Measurements from ENCODE around the gene SGCE.
"Not testable (repeated sequence)": the region's sequence is repeated elsewhere in the genome, so short reads cannot be mapped to it uniquely, and the experiment has no call there.

Gene SGCE, protein sequence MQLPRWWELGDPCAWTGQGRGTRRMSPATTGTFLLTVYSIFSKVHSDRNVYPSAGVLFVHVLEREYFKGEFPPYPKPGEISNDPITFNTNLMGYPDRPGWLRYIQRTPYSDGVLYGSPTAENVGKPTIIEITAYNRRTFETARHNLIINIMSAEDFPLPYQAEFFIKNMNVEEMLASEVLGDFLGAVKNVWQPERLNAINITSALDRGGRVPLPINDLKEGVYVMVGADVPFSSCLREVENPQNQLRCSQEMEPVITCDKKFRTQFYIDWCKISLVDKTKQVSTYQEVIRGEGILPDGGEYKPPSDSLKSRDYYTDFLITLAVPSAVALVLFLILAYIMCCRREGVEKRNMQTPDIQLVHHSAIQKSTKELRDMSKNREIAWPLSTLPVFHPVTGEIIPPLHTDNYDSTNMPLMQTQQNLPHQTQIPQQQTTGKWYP

DNA sequence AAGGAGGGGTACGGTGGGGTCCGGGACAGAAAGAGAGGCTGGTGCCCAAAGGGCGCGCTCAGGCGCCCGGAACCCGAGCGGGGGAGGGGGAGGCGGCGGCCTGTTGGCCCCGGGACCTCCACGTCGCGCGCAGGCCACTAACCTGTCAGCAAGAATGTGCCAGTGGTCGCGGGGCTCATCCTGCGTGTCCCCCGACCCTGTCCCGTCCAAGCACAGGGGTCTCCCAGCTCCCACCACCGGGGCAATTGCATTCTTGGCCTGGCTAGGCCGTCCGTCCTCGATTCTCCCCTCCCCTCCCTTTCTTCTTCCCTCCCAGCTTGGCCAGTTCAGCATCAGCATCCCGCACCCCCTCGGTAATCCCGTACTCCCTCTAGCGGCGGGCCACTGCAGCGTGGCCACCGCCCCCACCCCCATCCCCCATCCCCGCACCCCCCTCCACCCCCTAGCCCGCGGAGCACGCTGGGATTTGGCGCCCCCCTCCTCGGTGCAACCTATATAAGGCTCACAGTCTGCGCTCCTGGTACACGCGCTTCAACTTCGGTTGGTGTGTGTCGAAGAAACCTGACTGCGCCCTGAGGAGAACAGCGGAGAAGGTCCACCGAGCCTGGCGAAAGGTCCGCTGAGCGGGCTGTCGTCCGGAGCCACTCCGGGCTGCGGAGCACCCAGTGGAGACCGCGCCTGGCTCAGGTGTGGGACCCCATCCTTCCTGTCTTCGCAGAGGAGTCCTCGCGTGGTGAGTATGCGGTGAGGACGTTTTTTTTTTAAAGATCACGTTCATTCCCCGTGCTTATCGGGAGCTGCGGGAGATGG is at the start of gene SGCE:
Gene SGCE (minus strand): TSS at position 286 of the 810 bp plus-strand sequence. CDS start 35 bp downstream, at position 251.
- peak; percentile 48 for DNase-seq

DNA sequence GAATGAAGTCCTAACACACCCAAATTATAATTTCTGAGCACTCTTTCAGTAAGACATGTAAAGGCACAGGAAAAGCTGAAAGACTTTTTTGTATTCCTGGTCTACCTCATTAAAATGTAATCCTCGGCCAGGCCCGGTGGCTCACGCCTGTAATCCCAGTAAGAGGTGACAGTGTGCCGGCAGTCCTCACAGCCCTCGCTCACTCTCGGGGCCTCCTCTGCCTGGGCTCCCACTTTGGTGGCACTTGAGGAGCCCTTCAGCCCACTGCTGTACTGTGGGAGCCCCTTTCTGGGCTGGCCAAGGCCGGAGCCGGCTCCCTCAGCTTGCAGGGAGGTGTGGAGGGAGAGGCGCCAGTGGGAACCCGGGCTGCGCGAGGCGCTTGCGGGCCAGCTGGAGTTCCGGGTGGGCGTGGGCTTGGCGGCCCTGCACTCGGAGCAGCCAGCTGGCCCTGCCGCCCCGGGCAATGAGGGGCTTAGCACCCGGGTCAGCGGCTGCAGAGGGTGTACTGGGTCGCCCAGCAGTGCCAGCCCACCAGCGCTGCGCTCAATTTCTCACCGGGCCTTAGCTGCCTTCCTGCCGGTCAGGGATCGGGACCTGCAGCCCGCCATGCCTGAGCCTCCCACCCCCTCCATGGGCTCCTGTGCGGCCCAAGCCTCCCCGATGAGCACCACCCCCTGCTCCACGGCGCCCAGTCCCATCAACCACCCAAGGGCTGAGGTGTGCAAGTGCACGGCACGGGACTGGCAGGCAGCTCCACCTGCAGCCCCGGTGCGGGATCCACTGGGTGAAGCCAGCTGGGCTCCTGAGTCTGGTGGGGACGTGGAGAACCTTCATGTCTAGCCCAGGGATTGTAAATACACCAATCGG is 49.5 kb upstream of the SGCE start:
- not testable (repeated sequence) for DNase-seq

DNA sequence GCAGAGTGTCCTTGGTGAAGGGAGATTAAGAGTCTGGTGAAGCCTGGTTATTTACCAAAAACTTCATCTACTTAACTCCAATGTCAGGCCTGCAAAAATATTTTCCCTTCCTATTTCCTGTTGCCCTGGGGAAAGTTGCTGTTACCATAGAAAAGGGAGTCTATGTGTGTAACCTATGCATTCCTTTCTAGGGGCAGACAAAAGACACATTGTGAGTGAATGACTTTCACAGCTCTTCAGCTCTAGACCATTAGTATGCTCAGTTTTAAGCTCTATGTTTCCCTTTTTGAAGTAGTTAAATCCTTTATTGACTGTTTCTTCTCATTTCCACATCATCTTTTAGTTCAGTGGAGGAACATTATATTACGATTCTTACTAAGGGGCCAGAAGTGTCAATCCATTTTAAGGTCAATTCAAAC is 45.6 kb upstream of the SGCE start:
- DNase-seq, result no peak

DNA sequence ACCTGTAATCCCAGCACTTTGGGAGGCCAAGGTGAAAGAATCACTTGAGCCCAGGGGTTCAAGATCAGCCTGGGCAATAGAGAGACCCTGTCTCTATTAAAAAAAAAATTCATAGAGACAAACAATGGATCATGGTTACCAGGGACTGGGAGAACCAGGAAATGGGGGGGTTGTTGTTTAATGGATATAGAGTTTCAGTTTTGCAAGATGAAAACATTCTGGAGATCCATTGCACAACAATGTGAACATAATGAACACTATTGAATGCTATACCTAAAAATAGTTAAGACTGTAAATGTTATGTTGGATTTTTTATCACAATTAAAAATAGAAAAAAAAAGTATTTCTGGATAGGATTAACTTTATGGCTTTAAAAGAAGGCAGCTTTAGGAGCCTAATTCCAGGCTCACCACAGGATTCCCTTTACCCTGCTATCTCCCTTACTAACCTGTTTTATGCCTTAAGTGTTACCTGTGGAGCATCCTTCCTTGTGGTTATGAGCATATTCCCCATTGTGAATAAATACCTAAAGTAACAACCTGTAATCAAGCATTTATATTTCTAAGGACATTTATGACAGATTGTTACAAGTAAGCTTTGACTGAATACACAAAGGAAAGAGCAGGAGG is 45.1 kb upstream of the SGCE start:
- no peak for DNase-seq

DNA sequence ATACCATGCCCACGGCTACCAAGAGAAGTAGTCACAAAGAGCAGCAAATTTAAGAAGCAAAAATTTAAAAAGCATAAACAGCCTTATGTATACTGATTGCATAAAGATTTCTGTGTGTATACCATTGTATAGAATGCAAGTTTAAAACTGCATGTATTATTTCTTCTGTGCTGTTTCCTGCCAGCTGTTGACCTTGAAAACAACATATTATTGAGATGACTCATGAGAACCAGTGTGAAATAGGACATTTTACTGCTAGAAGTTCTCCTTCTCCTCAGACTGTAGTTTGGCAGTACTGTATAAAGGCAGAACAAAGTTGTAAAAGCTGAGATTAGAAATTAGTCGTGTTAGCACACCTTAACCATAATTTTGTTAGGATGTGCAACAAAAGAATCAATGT is 42.3 kb upstream of the SGCE start:
- no peak for DNase-seq

DNA sequence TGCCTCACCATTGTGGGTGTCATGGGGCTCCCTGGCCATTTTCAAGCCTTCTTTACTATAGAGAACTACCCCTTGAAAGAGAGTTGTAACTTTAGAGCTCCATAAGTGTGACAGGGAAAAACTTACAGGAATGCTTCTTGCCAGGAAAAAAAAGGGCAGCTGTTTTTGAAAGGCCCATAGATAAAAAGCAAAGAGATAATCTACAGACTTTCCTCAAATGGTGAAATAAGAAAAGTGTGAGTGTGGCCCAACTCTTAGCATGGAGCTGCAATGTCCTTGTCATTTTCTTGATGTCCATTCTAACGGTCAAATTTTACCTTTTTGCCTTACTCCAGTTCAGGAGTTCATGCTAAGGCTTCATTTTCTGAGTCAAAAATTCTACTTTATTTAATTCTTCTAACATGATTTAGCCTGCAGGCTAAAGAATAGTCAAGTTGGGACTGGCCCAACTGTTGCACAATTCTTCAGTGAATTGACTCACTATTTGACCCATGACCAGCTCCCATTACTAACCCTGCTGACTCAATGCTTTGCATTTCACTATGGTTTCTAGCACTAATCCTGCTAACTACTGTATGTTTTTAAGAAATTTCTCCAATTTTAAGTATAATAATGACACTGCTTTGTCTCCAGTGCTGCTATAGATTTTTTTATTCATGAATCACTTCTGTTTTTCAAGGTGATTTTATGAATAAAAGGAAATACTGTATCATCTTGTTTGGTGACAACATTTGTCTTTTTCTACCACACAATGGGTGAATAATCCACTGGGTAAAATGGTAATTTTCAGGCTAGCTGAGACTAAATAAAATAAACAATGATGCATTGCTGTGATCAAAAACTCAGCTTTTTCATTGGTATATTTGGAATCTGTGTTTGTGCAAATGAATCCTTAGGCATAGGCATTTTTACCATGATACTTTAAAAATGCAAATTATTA is 41.4 kb upstream of the SGCE start:
- no peak for DNase-seq

DNA sequence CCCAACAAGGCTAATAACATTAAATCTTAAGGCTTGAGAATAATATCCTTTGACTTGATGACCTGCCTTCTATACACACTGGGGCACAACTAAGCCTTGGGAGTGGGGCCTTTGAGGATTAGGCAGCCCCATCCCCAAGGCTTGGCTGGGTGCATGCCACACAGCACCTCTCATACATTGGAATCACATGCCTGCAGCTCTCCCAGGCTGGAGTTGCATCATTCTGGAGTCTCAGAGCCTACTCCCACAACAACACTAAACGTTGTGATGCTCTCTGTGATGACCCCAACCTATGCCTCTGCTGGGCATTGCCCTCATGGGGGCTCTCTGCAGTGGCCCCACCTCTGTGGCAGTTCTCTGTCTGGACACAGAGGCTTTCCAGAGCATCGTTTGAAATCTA is 31.9 kb upstream of the SGCE start:
- DNase-seq, result no peak

DNA sequence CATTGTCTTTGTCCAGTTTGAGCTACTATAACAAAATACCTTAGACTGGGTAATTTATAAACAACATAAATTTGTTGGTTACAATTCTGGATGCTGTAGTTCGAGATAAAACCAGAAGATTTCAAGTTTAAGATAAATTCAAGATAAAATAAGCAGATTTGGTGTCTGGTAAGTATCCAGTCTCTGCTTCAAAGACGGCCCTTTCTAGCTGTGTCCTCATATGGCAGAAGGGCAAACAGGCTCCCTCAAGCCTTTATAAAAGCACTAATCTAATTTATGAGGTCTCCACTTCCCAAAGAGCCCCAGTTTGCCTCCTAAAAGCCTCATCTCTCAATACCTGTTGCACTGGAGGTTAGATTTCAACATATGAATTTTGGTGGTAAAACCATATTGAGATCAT is 31.1 kb upstream of the SGCE start:
- DNase-seq, result no peak

DNA sequence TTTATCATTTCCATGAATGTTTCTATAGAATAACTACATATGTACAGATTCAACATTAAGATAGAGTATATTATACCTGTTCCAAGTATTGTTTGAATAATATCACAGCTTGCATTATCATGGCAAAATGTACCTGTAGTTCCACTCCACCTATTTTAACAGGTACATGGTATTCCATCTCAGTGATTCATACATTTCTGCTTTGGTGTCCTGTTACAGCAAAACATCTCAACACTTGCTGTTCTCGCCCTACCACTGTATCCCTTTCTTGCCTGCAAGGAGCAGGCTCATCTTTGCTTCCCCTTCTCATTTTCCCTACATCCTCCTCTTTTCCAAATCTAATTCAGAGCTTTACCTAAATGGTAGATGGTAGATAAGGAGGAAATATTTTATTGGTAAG is 27.1 kb upstream of the SGCE start:
- no peak for DNase-seq

DNA sequence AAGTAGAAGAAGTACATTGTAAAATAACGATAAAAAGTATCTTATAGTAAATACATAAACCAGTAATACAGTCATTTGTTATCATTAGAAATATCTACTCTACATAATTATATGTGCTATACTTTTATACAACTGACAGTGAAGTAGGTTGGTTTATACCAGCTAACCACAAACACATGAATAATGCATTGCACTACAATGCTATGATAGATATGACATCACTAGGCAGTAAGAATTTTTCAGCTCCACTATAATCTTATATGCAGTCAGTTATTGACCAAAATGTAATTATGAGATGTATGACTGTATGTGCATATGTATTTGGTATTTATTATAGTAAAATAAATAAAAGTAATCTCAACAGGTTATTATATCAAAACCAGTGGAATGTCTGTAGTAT is 23.4 kb upstream of the SGCE start:
- DNase-seq, result no peak

DNA sequence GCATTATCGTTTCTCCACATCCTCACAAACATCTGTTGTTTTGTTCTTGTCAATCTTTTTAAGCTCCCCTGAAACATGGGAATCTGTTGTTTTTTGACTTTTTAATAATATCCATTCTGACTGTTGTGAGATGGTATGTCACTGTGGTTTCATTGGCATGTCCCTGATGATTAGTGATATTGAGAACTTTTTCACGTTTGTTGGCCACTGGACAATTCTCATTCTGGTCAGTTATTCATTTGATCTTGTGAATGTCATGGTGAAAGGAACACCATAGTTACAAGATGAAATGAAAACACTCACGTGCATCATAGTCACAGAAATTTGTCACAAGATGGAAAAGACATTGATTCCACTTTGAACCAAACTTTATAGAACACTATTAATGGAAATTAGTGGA is 20.5 kb upstream of the SGCE start:
- no peak for DNase-seq

DNA sequence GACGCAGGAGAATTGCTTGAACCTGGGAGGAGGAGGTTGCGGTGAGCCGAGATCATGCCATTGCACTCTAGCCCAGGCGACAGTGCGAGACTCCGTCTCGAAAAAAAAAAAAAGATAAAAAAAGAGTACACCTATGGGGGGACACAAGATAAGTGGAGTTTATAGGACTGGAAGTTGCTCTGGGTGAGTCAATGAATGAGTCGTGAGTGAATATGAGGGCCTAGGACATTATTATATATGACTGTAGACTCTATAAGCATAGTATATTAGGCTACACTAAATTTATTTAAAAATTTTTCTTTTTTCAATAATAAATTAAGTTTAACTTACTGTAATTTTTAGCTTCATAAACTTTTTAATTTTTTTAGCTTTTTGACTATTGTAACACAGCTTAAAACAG is 19.4 kb upstream of the SGCE start:
- DNase-seq, result no peak

DNA sequence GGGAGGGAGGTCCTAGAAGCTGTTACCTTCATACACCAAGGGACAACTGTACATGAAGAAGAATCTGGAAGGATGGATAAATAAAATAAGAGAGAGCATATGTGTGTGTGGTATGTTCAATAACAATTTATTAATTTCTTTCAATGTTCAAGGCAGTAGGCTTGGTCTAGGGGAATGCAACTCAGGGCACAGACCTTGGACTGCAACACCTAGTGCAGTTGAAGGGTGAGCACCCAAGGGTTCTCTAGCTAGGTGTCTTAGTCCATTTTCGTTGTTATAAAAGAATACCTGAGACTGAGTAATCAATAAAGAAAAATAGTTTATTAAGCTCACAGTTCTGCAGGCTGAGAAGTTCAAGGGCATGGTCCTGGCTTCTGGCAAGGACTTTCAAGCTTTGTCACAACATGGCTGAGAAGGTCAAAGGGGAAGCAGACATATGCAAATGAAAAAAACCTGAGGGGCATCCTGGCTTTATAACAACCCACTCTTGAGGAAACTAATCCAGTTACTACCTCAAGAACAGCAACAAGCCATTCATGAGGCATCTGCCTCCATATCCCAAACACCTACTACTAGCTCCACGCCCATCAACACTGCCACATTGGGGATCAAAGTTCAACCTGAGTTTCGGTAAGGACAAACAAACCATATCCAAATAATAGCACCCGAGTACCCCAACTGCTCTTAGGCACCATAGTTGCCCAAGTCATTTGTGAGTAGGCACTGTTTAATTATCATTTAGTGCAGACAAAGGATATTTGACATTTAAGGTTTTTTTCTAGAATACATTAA is 15.7 kb upstream of the SGCE start:
- no peak for DNase-seq

DNA sequence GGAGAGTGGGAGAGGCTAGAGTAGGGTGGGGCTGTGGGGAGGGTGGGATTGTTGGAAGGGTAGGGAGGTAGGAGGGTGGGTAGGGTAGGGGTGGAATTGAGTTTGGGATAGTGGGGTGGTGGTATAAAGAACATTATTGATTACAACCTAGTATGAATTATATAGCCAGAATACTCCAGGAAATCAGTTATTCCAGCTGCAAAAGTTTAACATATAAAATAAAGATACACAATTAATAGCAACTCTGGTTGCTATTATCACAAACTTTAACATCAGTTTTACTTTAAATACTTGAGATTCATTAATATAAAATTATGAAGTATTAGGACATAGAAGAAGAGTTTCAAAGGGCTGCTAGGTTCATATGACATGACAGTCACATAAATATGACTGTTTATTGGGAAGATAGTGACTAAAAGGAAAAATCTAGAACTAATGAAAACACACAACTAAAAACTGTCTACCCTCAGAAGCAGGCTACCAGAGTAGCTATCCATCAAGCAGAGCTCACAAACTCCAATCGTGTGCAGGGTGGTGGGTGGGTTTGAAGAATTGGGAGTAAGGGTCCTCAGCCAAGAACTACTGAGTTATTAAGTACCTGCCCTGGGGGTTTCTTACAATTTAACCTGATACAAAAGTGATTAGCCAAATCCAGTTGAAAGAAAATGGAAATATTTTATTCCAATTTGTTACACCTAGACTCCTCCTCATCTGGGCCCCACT is 14.0 kb upstream of the SGCE start:
- DNase-seq, result no peak

DNA sequence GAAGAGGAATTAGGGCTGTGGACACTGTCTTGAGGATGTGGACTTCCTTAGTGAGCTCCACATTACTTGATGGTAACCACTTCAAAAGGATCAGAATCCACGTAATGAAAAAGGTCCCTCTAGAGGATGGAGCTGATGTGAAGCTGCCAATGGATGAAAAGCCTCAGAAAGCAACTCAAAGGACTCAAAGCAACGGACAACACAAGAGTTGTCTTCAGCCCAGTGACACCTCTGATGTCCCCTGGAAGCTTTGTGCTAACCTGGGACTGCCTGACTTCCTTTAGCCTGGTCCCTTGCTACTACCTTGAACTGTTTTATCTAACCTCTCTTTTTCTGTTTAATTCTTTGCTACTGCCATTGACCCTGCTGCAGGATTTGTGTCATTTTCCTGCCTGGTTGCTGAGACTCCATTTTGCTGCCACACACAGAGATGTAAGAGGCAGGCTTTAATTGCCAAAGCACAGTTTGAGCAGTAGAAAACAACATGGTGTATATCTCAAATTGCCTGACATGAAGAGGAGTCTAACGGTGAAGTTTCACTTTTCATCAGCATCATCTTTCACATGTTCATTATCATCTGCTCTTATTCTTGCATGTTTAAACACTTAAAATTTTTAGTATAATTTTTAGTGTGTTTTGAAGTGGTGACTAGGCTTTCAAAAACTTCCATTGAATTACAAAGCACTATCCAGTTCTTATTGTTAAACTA is 11.1 kb upstream of the SGCE start:
- no peak for DNase-seq

DNA sequence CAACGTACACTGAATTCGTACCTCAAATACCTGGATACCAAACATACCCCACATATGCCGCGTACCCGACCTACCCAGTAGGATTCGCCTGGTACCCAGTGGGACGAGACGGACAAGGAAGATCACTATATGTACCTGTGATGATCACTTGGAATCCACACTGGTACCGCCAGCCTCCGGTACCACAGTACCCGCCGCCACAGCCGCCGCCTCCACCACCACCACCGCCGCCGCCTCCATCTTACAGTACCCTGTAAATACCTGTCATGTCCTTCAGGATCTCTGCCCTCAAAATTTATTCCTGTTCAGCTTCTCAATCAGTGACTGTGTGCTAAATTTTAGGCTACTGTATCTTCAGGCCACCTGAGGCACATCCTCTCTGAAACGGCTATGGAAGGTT is 9.5 kb upstream of the SGCE start:
- no peak for DNase-seq

DNA sequence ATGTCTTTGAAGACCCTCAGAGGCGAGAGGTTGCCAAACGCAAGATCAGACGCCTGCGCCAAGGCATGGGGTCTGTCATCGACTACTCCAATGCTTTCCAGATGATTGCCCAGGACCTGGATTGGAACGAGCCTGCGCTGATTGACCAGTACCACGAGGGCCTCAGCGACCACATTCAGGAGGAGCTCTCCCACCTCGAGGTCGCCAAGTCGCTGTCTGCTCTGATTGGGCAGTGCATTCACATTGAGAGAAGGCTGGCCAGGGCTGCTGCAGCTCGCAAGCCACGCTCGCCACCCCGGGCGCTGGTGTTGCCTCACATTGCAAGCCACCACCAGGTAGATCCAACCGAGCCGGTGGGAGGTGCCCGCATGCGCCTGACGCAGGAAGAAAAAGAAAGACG is 8.1 kb upstream of the SGCE start:
- no peak for DNase-seq

DNA sequence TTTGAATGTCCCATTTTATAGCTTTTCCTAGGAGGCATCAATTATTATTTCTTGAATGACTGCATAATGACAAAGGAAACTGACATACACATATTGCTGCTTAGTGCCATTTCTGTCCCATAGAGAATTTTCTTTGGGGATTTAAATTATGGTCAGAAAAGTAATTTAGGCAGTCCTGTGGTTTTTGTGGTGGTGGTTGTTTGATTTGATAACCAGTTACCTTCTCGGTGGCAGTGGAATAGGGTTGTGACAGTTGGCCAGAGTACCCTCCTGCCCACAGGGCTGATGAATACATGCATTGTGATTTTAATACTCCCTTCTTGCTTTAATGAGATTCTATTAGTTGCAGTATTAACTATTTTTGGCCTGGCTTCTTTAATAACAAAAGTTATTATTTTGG is 6.6 kb upstream of the SGCE start:
- no peak for DNase-seq

DNA sequence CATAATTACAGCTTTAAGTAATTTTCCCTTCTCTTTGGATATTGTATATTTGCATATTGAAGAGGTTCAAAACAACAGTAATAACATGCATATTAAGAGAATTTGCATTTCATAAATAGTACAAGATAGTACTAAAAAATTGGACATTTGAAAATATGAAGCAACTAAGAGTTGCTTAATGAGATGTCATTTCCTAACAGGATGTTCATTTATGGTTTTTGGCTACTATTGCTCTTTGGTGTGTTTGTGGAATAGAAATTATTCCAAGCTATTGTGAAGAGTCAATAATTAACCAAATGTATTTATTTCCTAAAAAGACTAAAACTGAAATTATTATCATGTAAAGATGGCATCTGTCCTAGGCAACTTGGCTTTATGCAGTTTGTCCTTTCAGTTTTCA is 4.1 kb upstream of the SGCE start:
- DNase-seq, result no peak
